Stimulated activated naive CD8-positive, alpha-beta T cell treated with anti-CD3 and anti-CD28 coated beads, Interleukin-15, Interleukin-2, amounts not matched to agents 100 U/mL and 50 U/mL, for 24 hours (primary cell): ENCODE data around the gene MDN1.

Experiments
- ATAC-seq: fragments of 150-1000 bp; cut with Tn5 transposase; one replicate; pipeline ENCODE4 v1.10.0; 2021
- DNase-seq: peaks from one replicate; pipeline ENCODE4 v3.0.0; 2021

The MDN1 gene

GRCh38 chr6:89596484-89596883, 223.1 kb downstream of the MDN1 start:
- ATAC-seq (no peak), DNase-seq (no peak)

- DNase-seq = no peak
These were observed 223.5 kb downstream of the MDN1 start for GRCh38 chr6:89596056-89596455.

More at GRCh38 chr6:89596056-89596455, 223.5 kb downstream of the MDN1 start:
- ATAC-seq = peak; percentile 52
